AG10803 (cell line): ENCODE data around the gene UBQLN4.
"Not testable (repeated sequence)": the region's sequence is repeated elsewhere in the genome, so short reads cannot be mapped to it uniquely, and the experiment has no call there.

Source experiments
- DNase-seq: peaks from one replicate; pipeline ENCODE4 v3.0.0; 2010; ENCODE audit warnings: low read depth
- H3K4me3 ChIP-seq: 2 replicates; pipeline ENCODE4 v1.5.1; 2011; ENCODE audit warnings: mild to moderate bottlenecking, low read length, control low read depth
- TF ChIP-seq, protein P1 (sequence below): conservative IDR thresholded peaks from 2 replicates; pipeline ENCODE4 v1.5.1; 2011; ENCODE audit warnings: mild to moderate bottlenecking, low read length, control low read depth, inconsistent platforms

UBQLN4 gene

DNA sequence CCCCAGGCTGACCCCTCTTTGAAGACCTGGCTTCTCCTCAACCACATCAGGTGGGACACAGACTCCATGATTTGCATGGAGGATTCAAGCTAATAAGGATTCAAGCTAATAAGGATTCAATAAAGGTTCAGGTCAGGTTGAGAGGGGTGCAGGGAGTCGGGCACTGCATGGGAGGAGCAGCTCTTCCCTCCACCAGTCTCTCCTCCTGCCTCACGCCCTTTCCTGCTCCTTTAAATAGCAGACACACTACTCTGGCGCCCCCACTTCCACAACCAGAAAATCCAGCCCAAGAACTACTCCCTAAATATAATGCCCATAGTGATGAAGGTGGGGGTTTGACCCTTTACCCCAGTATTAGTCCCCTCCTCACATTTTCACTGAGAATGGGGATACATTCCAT lies 21.6 kb upstream of the UBQLN4 start:
- TF ChIP-seq, protein P1, sequence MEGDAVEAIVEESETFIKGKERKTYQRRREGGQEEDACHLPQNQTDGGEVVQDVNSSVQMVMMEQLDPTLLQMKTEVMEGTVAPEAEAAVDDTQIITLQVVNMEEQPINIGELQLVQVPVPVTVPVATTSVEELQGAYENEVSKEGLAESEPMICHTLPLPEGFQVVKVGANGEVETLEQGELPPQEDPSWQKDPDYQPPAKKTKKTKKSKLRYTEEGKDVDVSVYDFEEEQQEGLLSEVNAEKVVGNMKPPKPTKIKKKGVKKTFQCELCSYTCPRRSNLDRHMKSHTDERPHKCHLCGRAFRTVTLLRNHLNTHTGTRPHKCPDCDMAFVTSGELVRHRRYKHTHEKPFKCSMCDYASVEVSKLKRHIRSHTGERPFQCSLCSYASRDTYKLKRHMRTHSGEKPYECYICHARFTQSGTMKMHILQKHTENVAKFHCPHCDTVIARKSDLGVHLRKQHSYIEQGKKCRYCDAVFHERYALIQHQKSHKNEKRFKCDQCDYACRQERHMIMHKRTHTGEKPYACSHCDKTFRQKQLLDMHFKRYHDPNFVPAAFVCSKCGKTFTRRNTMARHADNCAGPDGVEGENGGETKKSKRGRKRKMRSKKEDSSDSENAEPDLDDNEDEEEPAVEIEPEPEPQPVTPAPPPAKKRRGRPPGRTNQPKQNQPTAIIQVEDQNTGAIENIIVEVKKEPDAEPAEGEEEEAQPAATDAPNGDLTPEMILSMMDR: no peak
- H3K4me3 ChIP-seq: no peak overlapping the region
- DNase-seq: no peak

DNA sequence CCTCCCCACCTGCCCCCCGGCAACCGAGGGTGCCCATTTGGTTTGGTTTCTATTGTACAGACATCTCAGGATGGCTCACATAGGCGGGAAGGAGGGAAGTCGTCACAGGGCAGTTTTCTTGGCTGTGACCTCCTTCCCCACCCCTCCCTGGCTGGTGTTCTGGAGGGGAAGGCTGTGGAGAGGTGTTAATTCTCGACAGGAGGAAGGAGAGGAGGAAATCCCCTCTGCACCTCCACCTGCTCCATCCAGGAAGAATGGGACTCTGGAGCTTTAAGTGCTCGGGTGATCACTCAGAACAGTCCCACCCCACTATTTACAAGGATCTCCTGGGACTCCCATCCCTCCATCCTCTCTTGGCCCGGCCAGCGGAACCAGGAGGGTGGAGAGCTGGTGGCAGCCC lies 21.1 kb upstream of the UBQLN4 start:
- H3K4me3 ChIP-seq: no peak overlapping the region
- TF ChIP-seq, protein P1: no peak
- no peak for DNase-seq

DNA sequence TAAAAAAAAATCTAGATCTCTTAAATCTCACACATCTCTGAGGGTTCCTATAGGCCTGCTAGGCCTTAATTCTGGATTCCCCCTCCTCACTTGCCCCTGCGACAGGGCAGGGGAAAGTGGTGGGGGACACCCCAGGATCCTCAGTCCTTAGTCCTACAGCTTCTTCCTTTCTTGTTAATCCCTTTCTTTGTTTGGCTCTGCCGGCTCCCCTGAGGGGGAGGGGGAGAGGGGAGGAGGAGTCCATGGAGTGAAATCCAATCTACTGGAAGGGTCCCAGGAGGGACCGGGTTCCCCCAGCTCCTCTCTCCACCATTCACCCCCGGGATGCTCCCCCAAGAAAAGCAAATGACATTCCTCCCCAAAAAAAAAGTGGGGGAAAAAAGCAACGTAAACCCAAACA lies 20.1 kb upstream of the UBQLN4 start:
- TF ChIP-seq, protein P1: no peak
- DNase-seq: no peak
- H3K4me3 ChIP-seq: no peak overlapping the region

DNA sequence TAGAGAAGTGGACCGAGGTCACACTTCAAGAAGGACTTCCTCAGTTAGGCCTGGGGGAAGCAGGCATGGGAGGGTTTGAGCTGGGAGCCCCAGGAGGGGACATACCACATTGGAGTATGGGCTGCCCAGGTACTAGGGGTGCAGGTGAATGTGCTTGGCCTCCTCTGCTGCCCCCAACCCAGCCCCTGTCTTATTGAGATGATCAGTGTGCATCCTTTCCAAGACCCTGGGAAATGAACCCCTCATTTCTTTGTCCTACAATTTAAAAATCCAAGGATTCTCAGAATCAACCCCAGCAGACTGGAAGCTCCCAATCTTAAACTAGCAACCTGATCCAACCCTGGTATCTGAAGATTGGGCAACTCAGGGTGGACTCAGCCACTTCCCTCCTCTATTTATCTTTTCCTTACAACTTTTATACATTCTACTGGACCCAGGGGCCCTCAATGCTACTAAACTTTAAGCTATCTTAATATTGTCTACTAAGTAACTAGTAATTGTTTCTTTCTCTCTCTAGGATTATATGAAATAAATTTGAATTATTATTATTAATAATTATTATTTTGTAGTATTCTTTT lies 19.6 kb upstream of the UBQLN4 start:
- H3K4me3 ChIP-seq: no peak overlapping the region
- DNase-seq: no peak
- TF ChIP-seq, protein P1: no peak

DNA sequence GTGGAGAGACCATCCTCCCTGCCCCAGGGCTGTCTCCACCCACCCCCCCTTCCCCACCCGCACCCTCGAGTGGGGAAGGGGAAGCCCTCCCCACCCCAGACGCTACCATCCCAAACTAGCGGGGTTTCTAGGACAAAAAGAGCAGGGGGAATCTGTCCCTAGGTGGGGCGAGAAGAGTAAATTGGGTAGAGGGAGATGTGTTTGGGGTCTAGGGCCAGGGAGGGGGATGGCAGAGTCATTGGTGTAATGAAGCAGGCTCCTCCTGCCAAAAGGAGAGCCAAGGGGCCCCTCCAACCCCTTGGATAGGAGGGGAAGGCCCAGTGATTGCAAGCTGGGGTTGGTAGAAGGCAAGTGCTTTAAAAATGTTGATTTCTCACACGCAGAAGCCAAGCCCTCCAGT lies 18.7 kb upstream of the UBQLN4 start:
- TF ChIP-seq, protein P1: no peak
- DNase-seq: no peak
- no peak overlapping the region for H3K4me3 ChIP-seq

DNA sequence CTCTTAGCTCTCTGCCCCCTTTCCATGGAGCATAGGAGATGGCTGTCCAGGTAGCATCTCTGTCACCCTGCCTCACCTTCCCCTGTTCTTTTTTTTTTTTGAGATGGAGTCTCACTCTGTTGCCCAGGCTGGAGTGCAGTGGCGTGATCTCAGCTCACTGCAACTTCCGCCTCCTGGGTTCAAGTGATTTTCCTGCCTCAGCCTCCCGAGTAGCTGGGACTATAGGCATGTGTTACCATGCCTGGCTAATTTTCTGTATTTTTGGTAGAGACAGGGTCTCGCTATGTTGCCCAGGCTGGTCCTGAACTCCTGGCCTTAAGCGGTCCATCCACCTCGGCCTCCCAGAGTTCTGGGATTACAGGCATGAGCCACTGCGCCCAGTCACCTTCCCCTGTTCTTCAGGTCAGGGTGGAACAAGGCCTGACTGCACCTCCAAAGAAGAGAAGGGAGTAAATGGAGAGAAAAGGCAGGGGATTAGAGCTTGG lies 17.8 kb upstream of the UBQLN4 start:
- not testable (repeated sequence) for DNase-seq, H3K4me3 ChIP-seq

DNA sequence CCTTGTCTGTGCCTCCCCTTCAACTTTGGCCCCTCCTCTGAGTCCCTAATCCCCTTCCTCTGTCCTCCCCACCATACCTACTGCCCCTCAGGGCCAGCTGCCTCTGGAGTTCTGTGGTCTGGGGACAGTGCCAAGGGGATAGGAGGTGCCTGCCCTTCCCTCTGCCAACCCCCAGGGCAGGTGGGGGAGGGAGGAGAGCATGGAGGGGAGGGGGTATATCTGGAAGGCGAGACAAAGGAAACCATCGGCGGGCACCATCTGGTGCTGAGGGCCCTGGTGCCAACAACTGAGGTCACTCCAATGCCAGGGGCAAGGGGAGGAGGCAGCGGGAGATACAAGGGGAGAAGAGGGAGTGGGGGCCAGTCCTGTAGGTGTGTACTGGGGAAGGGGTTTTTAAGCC lies 16.9 kb upstream of the UBQLN4 start:
- H3K4me3 ChIP-seq: no peak overlapping the region
- DNase-seq: no peak
- TF ChIP-seq, protein P1: no peak
